Right atrium auricular region (tissue), 2 donors: ENCODE results near the gene SCNN1A. TPM values are rescaled to one million over a fixed set of nuclear protein-coding genes. Genes with fewer than 3 reads are reported as not detected.

Source experiments
- DNase-seq: peaks from one replicate; pipeline ENCODE4 v3.0.0-alpha.2; 2019; ENCODE audit warnings: low spot score
- H3K27ac ChIP-seq, 2 donors: fragments of 200-600 bp; sonication (generic); 1 replicate in 1 of 2; 2 replicates in 1 of 2; pipeline ENCODE4 v1.5.1; 2016 to 2019
- H3K27me3 ChIP-seq, 2 donors: fragments of 200-600 bp; sonication (generic); one replicate each; pipeline versions ENCODE4 v1.5.1 to v1.6.0; 2017 to 2019
- H3K36me3 ChIP-seq: fragments of 200-600 bp; sonication (generic); one replicate; pipeline ENCODE4 v1.5.1; 2016
- H3K4me1 ChIP-seq, 2 donors: fragments of 200-600 bp; sonication (generic); one replicate each; pipeline versions ENCODE4 v1.5.1 to v1.6.0; 2017 to 2019
- H3K4me3 ChIP-seq, 2 donors: fragments of 200-600 bp; sonication (generic); 1 replicate in 1 of 2; 2 replicates in 1 of 2; pipeline ENCODE4 v1.5.1; 2017 to 2019; ENCODE audit warnings: mild to moderate bottlenecking in 1 of 2, moderate library complexity in 1 of 2
- H3K9me3 ChIP-seq, 2 donors: fragments of 200-600 bp; sonication (generic); one replicate each; pipeline ENCODE4 v1.5.1; 2019
- total RNA-seq, 2 donors: library from RNA; depleted of rRNA; stranded (reverse); fragments of >200 nt; gene quantifications; one replicate each; pipeline ENCODE4 v1.1.0, GENCODE V29; 2016
- TF ChIP-seq, protein P1 (sequence below), 2 donors: fragments of 200-600 bp; sonication (generic); IDR thresholded peaks; one replicate each; pipeline ENCODE4 v1.5.1; 2019; ENCODE audit warnings: antibody characterized with exemption in 2 of 2

Gene SCNN1A
- total RNA-seq, 2 donors from 2014 or later, result 2.7 to 18.7 TPM

GRCh38 chr12:6363010-6363329 lies 12.4 kb downstream of the SCNN1A start:
- peak overlapping the region; percentile 85 to 89 for H3K27ac ChIP-seq
- peak overlapping the region; percentile 60 to 66 for H3K4me3 ChIP-seq
- TF ChIP-seq, protein P1, sequence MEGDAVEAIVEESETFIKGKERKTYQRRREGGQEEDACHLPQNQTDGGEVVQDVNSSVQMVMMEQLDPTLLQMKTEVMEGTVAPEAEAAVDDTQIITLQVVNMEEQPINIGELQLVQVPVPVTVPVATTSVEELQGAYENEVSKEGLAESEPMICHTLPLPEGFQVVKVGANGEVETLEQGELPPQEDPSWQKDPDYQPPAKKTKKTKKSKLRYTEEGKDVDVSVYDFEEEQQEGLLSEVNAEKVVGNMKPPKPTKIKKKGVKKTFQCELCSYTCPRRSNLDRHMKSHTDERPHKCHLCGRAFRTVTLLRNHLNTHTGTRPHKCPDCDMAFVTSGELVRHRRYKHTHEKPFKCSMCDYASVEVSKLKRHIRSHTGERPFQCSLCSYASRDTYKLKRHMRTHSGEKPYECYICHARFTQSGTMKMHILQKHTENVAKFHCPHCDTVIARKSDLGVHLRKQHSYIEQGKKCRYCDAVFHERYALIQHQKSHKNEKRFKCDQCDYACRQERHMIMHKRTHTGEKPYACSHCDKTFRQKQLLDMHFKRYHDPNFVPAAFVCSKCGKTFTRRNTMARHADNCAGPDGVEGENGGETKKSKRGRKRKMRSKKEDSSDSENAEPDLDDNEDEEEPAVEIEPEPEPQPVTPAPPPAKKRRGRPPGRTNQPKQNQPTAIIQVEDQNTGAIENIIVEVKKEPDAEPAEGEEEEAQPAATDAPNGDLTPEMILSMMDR (IDR thresholded peaks at IDR 0.05), result no peak
- peaks cover 0 to 23% of the 10 kb centered on the region in 2 donors for H3K4me1 ChIP-seq
- no peaks in the 10 kb centered on the region for H3K36me3 ChIP-seq
- DNase-seq, result no peak
- no peaks in the 10 kb centered on the region for H3K9me3 ChIP-seq
- no peaks in the 10 kb centered on the region for H3K27me3 ChIP-seq

- no peak overlapping the region for H3K27ac ChIP-seq
- TF ChIP-seq, protein P1 (IDR thresholded peaks at IDR 0.05), result no peak
These were observed 13.0 kb downstream of the SCNN1A start for GRCh38 chr12:6362403-6362802.

GRCh38 chr12:6361834-6362233 lies 13.5 kb downstream of the SCNN1A start:
- no peaks in the 10 kb centered on the region for H3K36me3 ChIP-seq
- TF ChIP-seq, protein P1 (IDR thresholded peaks at IDR 0.05), result no peak
- no peak for DNase-seq
- H3K27ac ChIP-seq, result no peak overlapping the region
- no peak overlapping the region for H3K4me3 ChIP-seq
- H3K9me3 ChIP-seq, result no peaks in the 10 kb centered on the region
- no peaks in the 10 kb centered on the region for H3K27me3 ChIP-seq
- H3K4me1 ChIP-seq, result peaks cover 0 to 23% of the 10 kb centered on the region in 2 donors

More at GRCh38 chr12:6362403-6362802, 13.0 kb downstream of the SCNN1A start:
- H3K4me3 ChIP-seq, result no peak overlapping the region
- H3K4me1 ChIP-seq, result peaks cover 0 to 23% of the 10 kb centered on the region in 2 donors
- DNase-seq, result no peak
- no peaks in the 10 kb centered on the region for H3K9me3 ChIP-seq
- H3K36me3 ChIP-seq, result no peaks in the 10 kb centered on the region
- no peaks in the 10 kb centered on the region for H3K27me3 ChIP-seq

GRCh38 chr12:6360578-6361490 lies 14.5 kb downstream of the SCNN1A start:
- TF ChIP-seq, protein P1 (IDR thresholded peaks at IDR 0.05), result no peak
- Histone ChIP-seq H3K27me3 (no peaks in the 10 kb centered on the region), H3K4me3 (no peak overlapping the region), H3K27ac (peak overlapping the region in 1 of 2 donors; percentile 4), H3K36me3 (no peaks in the 10 kb centered on the region), H3K4me1 (peaks cover 0 to 23% of the 10 kb centered on the region in 2 donors), H3K9me3 (no peaks in the 10 kb centered on the region)
- no peak for DNase-seq

DNA sequence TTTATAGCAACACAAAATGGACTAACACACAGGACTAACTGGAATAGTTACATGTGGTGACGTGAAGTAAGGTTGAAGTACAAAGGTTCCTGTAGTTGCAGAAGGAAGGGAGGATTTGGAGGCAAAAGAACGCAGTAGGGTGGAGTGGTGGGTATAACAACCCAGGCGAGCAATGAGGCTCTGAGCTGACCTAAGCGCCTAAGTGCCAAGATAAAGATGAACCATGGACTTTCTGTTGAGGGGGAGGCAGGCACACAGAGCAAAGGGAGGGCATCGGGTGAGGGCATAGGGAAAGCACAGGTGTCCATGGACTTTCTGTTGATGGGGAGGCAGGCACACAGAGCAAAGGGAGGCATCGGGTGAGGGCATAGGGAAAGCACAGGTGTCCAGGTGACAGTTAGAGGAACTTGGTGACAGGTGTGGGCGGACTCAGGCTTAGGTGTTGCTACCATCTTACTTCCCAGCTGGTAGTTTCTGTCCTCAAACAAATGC lies 15.2 kb downstream of the SCNN1A start:
- TF ChIP-seq, protein P1 (IDR thresholded peaks at IDR 0.05), result no peak
- peaks cover 0 to 23% of the 10 kb centered on the region in 2 donors for H3K4me1 ChIP-seq
- H3K27me3 ChIP-seq, result no peaks in the 10 kb centered on the region
- H3K36me3 ChIP-seq, result no peaks in the 10 kb centered on the region
- H3K27ac ChIP-seq, result no peak overlapping the region
- no peak overlapping the region for H3K4me3 ChIP-seq
- no peak for DNase-seq
- no peaks in the 10 kb centered on the region for H3K9me3 ChIP-seq
